GM19468 (cell line): Measurements from ENCODE around the gene C1QTNF5.

Source experiments
- ATAC-seq: cut with Tn5 transposase; IDR thresholded peaks from one replicate; pipeline ENCODE4 v1.9.1; 2021; ENCODE audit warnings: mild to moderate bottlenecking, moderate library complexity, moderate number of reproducible peaks; ENCODE audit not compliant: unreplicated experiment; ENCODE audit errors: extremely low read depth

Gene C1QTNF5

GRCh38 chr11:119373059-119373920 lies 32.6 kb upstream of the C1QTNF5 start:
- no peak for ATAC-seq

GRCh38 chr11:119372260-119373058 lies 31.8 kb upstream of the C1QTNF5 start:
- ATAC-seq, result no peak

- no peak for ATAC-seq
Observed at GRCh38 chr11:119371778-119372182, 31.1 kb upstream of the C1QTNF5 start.

- ATAC-seq, result no peak
Observed at GRCh38 chr11:119371067-119371601, 30.5 kb upstream of the C1QTNF5 start.

- no peak for ATAC-seq
Observed at GRCh38 chr11:119370486-119371046, 29.9 kb upstream of the C1QTNF5 start.

GRCh38 chr11:119369132-119369925 lies 28.6 kb upstream of the C1QTNF5 start:
- ATAC-seq, result no peak

GRCh38 chr11:119368121-119369034 lies 27.7 kb upstream of the C1QTNF5 start:
- ATAC-seq, result no peak

- no peak for ATAC-seq
Observed at GRCh38 chr11:119367661-119368120, 27.0 kb upstream of the C1QTNF5 start.

- ATAC-seq, result no peak
Observed at GRCh38 chr11:119366690-119367620, 26.3 kb upstream of the C1QTNF5 start.

- no peak for ATAC-seq
Observed at GRCh38 chr11:119365071-119365591, 24.4 kb upstream of the C1QTNF5 start.

GRCh38 chr11:119363851-119364590 lies 23.3 kb upstream of the C1QTNF5 start:
- ATAC-seq, result no peak

GRCh38 chr11:119363081-119363850 lies 22.6 kb upstream of the C1QTNF5 start:
- no peak for ATAC-seq

GRCh38 chr11:119362741-119363080 lies 22.0 kb upstream of the C1QTNF5 start:
- no peak for ATAC-seq

- no peak for ATAC-seq
Observed at GRCh38 chr11:119361941-119362725, 21.4 kb upstream of the C1QTNF5 start.

GRCh38 chr11:119361056-119361787 lies 20.5 kb upstream of the C1QTNF5 start:
- no peak for ATAC-seq
